Measurements from ENCODE around the gene VSNL1. TPM values are rescaled to one million over a fixed set of nuclear protein-coding genes. Genes with fewer than 3 reads are reported as not detected.

VSNL1 gene
- total RNA-seq, 1 donor from 2014 or later: 2.1 TPM

GRCh38 chr2:17517481-17518211 is 22.9 kb upstream of the VSNL1 start:
- H3K9me3 Mint-ChIP-seq: no peaks in the 10 kb centered on the region
- H3K4me3 Mint-ChIP-seq: peak overlapping the region; percentile 89
- no peak for DNase-seq (ENCODE audit: low read depth, low spot score)
- peak overlapping the region; percentile 74 for H3K27ac Mint-ChIP-seq (ENCODE audit: unreplicated experiment)
- peaks cover 2% of the 10 kb centered on the region for H3K27me3 Mint-ChIP-seq (ENCODE audit: low read depth)
- H3K36me3 Mint-ChIP-seq (ENCODE audit: low read depth): no peaks in the 10 kb centered on the region
- peaks cover 17% of the 10 kb centered on the region for H3K4me1 Mint-ChIP-seq
- TF ChIP-seq, protein P1, sequence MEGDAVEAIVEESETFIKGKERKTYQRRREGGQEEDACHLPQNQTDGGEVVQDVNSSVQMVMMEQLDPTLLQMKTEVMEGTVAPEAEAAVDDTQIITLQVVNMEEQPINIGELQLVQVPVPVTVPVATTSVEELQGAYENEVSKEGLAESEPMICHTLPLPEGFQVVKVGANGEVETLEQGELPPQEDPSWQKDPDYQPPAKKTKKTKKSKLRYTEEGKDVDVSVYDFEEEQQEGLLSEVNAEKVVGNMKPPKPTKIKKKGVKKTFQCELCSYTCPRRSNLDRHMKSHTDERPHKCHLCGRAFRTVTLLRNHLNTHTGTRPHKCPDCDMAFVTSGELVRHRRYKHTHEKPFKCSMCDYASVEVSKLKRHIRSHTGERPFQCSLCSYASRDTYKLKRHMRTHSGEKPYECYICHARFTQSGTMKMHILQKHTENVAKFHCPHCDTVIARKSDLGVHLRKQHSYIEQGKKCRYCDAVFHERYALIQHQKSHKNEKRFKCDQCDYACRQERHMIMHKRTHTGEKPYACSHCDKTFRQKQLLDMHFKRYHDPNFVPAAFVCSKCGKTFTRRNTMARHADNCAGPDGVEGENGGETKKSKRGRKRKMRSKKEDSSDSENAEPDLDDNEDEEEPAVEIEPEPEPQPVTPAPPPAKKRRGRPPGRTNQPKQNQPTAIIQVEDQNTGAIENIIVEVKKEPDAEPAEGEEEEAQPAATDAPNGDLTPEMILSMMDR (conservative IDR thresholded peaks at IDR 0.05): no peak

GRCh38 chr2:17518212-17519154 is 22.0 kb upstream of the VSNL1 start, which contains the start of gene RAD51AP2:
Gene RAD51AP2, minus strand, starts transcription at chr2:17518440. Its CDS starts 25 bp downstream, at chr2:17518415.
- TF ChIP-seq, protein P1 (conservative IDR thresholded peaks at IDR 0.05): no peak
- Mint-ChIP-seq H3K4me1 (peaks cover 17% of the 10 kb centered on the region), H3K36me3 (ENCODE audit: low read depth) (no peaks in the 10 kb centered on the region), H3K9me3 (no peaks in the 10 kb centered on the region), H3K27me3 (ENCODE audit: low read depth) (peaks cover 2% of the 10 kb centered on the region), H3K27ac (ENCODE audit: unreplicated experiment) (peak within 1 kb of the TSS; percentile 95), H3K4me3 (peak within 1 kb of the TSS; percentile 89)
- peak; percentile 80 for DNase-seq (ENCODE audit: low read depth, low spot score)

- TF ChIP-seq, protein P1 (conservative IDR thresholded peaks at IDR 0.05): no peak
- no peak for DNase-seq (ENCODE audit: low read depth, low spot score)
- Mint-ChIP-seq H3K4me1 (peaks cover 17% of the 10 kb centered on the region), H3K4me3 (peak overlapping the region; percentile 89), H3K36me3 (ENCODE audit: low read depth) (no peaks in the 10 kb centered on the region), H3K27me3 (ENCODE audit: low read depth) (peaks cover 2% of the 10 kb centered on the region), H3K9me3 (no peaks in the 10 kb centered on the region), H3K27ac (ENCODE audit: unreplicated experiment) (no peak overlapping the region)
These were observed 21.0 kb upstream of the VSNL1 start for GRCh38 chr2:17519486-17519885.

- no peak for DNase-seq (ENCODE audit: low read depth, low spot score)
- TF ChIP-seq, protein P1 (conservative IDR thresholded peaks at IDR 0.05): no peak
- no peak overlapping the region for H3K27ac Mint-ChIP-seq (ENCODE audit: unreplicated experiment)
- H3K4me1 Mint-ChIP-seq: peaks cover 17% of the 10 kb centered on the region
- no peaks in the 10 kb centered on the region for H3K9me3 Mint-ChIP-seq
- H3K36me3 Mint-ChIP-seq (ENCODE audit: low read depth): no peaks in the 10 kb centered on the region
- peaks cover 2% of the 10 kb centered on the region for H3K27me3 Mint-ChIP-seq (ENCODE audit: low read depth)
- H3K4me3 Mint-ChIP-seq: no peak overlapping the region
These were observed 19.7 kb upstream of the VSNL1 start for GRCh38 chr2:17520761-17521160.

GRCh38 chr2:17521621-17522020 is 18.9 kb upstream of the VSNL1 start:
- peaks cover 17% of the 10 kb centered on the region for H3K4me1 Mint-ChIP-seq
- no peak overlapping the region for H3K4me3 Mint-ChIP-seq
- H3K9me3 Mint-ChIP-seq: no peaks in the 10 kb centered on the region
- H3K36me3 Mint-ChIP-seq (ENCODE audit: low read depth): no peaks in the 10 kb centered on the region
- no peak overlapping the region for H3K27ac Mint-ChIP-seq (ENCODE audit: unreplicated experiment)
- H3K27me3 Mint-ChIP-seq (ENCODE audit: low read depth): peaks cover 2% of the 10 kb centered on the region
- TF ChIP-seq, protein P1 (conservative IDR thresholded peaks at IDR 0.05): no peak
- DNase-seq (ENCODE audit: low read depth, low spot score): no peak
